Skin epidermis (tissue), 12 donors: ENCODE data around the gene GPNMB.
A peak's percentile ranks its signal among the peaks of the same experiment; 100 is the strongest.
"Not testable (repeated sequence)": the region's sequence is repeated elsewhere in the genome, so short reads cannot be mapped to it uniquely, and the experiment has no call there.

Experiments used
- H3K27ac ChIP-seq, 21 experiments: fragments of 200-600 bp; sonication (generic) in 11 of 21; one replicate each; pipeline ENCODE4 v1.5.0; 2020; ENCODE audit warnings: mild to moderate bottlenecking in 3 of 21, inconsistent platforms in 2 of 21, moderate library complexity in 2 of 21
- H3K4me3 ChIP-seq, 7 experiments: fragments of 200-600 bp; sonication (generic) in 2 of 7; one replicate each; pipeline ENCODE4 v1.5.0; 2020; ENCODE audit warnings: inconsistent platforms in 2 of 7, mild to moderate bottlenecking in 2 of 7, moderate library complexity in 1 of 7

Gene GPNMB

GRCh38 chr7:23246555-23246954 lies at the start of gene GPNMB:
TSS of gene GPNMB (plus strand) at chr7:23246775. CDS start at chr7:23246858, 83 bp downstream.
- peak within 1 kb of the TSS; percentile 61 to 94 (median 85) for H3K27ac ChIP-seq
- peak within 1 kb of the TSS; percentile 33 to 62 (median 48) for H3K4me3 ChIP-seq

GRCh38 chr7:23197745-23198144 lies 48.8 kb upstream of the GPNMB start:
- H3K27ac ChIP-seq, H3K4me3 ChIP-seq: not testable (repeated sequence)

GRCh38 chr7:23200331-23200730 lies 46.2 kb upstream of the GPNMB start:
- no peak overlapping the region for H3K27ac ChIP-seq
- no peak overlapping the region for H3K4me3 ChIP-seq

- Histone ChIP-seq H3K27ac (no peak overlapping the region), H3K4me3 (no peak overlapping the region)
Measured at GRCh38 chr7:23204241-23204640, 42.3 kb upstream of the GPNMB start.

GRCh38 chr7:23205577-23205908 lies 41.0 kb upstream of the GPNMB start:
- Histone ChIP-seq H3K27ac (peak overlapping the region in 10 of 21 experiments; percentile 5 to 71 (median 38)), H3K4me3 (peak overlapping the region in 4 of 7 experiments; percentile 18 to 32 (median 27))

- Histone ChIP-seq H3K4me3 (peak overlapping the region in 6 of 7 experiments; percentile 1 to 32 (median 22)), H3K27ac (peak overlapping the region in 15 of 21 experiments; percentile 0 to 73 (median 37))
Measured at GRCh38 chr7:23205909-23206767, 40.4 kb upstream of the GPNMB start.

- Histone ChIP-seq H3K4me3 (no peak overlapping the region), H3K27ac (no peak overlapping the region)
Measured at GRCh38 chr7:23207021-23207420, 39.6 kb upstream of the GPNMB start.

- no peak overlapping the region for H3K4me3 ChIP-seq
- no peak overlapping the region for H3K27ac ChIP-seq
Measured at GRCh38 chr7:23207884-23208283, 38.7 kb upstream of the GPNMB start.

GRCh38 chr7:23208316-23208715 lies 38.3 kb upstream of the GPNMB start:
- H3K27ac ChIP-seq, result no peak overlapping the region
- H3K4me3 ChIP-seq, result no peak overlapping the region

GRCh38 chr7:23210506-23210905 lies 36.1 kb upstream of the GPNMB start:
- Histone ChIP-seq H3K27ac (no peak overlapping the region), H3K4me3 (no peak overlapping the region)

GRCh38 chr7:23211589-23211988 lies 35.0 kb upstream of the GPNMB start:
- no peak overlapping the region for H3K4me3 ChIP-seq

GRCh38 chr7:23212395-23212794 lies 34.2 kb upstream of the GPNMB start:
- Histone ChIP-seq H3K27ac (peak overlapping the region in 1 of 21 experiments; percentile 49), H3K4me3 (no peak overlapping the region)

More at GRCh38 chr7:23211589-23211988, 35.0 kb upstream of the GPNMB start:
- no peak overlapping the region for H3K27ac ChIP-seq

GRCh38 chr7:23212841-23213240 lies 33.7 kb upstream of the GPNMB start:
- peak overlapping the region in 1 of 21 experiments; percentile 49 for H3K27ac ChIP-seq
- no peak overlapping the region for H3K4me3 ChIP-seq

- H3K27ac ChIP-seq, result no peak overlapping the region
- H3K4me3 ChIP-seq, result no peak overlapping the region
Measured at GRCh38 chr7:23213755-23214154, 32.8 kb upstream of the GPNMB start.

- Histone ChIP-seq H3K27ac (no peak overlapping the region), H3K4me3 (no peak overlapping the region)
Measured at GRCh38 chr7:23214423-23214822, 32.2 kb upstream of the GPNMB start.

- no peak overlapping the region for H3K27ac ChIP-seq
- H3K4me3 ChIP-seq, result no peak overlapping the region
Measured at GRCh38 chr7:23214938-23215337, 31.6 kb upstream of the GPNMB start.

GRCh38 chr7:23216021-23216420 lies 30.6 kb upstream of the GPNMB start:
- H3K27ac ChIP-seq, result peak overlapping the region in 2 of 21 experiments; percentile 29 to 72
- H3K4me3 ChIP-seq, result no peak overlapping the region

GRCh38 chr7:23218196-23218595 lies 28.4 kb upstream of the GPNMB start:
- Histone ChIP-seq H3K27ac (no peak overlapping the region), H3K4me3 (no peak overlapping the region)

- no peak overlapping the region for H3K4me3 ChIP-seq
- no peak overlapping the region for H3K27ac ChIP-seq
Measured at GRCh38 chr7:23220690-23221305, 25.8 kb upstream of the GPNMB start.

- Histone ChIP-seq H3K27ac (no peak overlapping the region), H3K4me3 (no peak overlapping the region)
Measured at GRCh38 chr7:23222439-23223030, 24.0 kb upstream of the GPNMB start.

- H3K4me3 ChIP-seq, H3K27ac ChIP-seq: not testable (repeated sequence)
Measured at GRCh38 chr7:23224364-23224763, 22.2 kb upstream of the GPNMB start.
